HG03060 (cell line): ENCODE data around the gene GGACT.
"Not testable (repeated sequence)": the region's sequence is repeated elsewhere in the genome, so short reads cannot be mapped to it uniquely, and the experiment has no call there.

Source experiments
- ATAC-seq: cut with Tn5 transposase; IDR thresholded peaks from one replicate; pipeline ENCODE4 v1.9.1; 2021; ENCODE audit warnings: low read depth, moderate number of reproducible peaks; ENCODE audit not compliant: unreplicated experiment

GGACT gene

DNA sequence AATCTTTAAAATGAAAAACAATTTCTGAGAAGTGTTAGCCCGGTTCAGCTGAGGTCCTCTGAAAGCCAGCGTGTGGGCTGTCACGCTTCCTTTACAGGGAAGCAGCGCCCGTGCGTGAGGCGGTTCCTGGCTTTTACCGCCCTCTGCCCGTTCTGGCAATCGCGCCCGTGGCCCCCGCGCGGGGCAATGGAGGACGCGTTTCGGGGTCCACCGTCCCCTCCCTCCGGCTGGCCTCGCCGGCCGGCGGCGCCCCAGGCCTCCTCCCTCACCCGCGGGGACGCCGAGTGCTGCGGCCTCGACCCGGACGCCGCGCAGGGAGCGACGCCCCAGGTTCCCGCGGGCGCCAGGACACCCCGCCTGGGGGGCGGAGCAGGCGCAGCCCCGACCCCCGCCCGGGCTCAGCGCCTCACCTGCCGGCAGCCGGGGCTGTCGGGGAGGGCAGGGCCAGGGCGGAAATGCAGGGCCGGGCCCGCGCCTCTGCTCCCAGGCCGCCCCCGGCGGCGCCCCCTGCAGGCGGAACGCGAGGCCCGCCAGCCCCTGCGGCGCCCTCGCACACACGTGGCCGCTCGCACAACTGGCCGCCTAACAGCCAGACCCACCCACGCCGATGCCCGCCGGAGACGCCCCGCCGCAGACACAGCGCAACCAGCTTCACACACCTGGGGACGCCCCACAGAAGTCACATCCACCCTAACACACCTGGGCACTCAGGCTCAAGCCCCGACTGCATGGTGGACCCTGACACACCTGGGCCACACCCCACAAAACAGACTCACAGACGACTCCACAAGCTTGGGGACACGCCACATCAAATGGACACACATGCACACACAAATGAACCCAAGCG, at the start of gene GGACT:
GGACT (minus strand) TSS at position 459 of the 847 bp plus-strand sequence. CDS start 56,198 bp downstream, outside the sequence.
- peak; percentile 64 for ATAC-seq

DNA sequence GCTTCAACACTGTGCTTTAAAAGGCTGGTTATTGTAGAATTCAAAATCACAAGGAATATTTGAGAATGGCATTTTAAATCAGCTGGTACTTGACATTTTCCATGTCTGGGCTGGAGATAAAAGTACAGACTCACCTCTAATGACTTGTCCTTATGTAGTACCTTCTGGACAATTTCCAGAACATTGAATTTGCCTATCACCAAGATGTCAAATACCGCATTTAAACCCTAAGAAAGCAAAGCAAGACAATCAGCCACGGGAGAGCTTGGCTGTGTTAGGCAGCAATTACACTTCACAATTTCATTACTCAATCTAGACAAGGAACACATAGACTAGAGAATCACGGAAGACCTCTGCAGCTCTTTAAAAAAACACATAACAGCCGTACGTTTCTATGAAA, 49.2 kb upstream of the GGACT start:
- no peak for ATAC-seq

DNA sequence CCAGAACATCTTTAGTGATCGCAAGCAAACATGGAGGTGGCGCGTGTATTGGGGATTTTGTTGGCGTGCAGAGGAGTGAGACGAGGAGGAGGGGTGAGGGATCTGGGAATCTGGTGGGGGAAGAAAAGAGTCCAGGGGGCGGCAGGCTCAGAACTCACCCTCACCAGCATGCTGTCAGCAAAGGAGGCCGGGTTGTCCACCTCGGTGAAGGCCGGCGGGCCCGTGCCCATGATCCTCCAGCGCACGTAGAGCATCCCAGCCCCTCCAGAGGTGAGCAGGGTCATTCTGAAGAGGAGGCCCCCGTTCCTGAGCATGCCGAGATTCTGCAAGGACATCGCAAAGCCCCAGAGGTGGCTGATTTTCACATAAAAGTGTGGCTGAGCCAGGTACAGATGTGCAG, 48.8 kb upstream of the GGACT start:
- ATAC-seq = no peak

DNA sequence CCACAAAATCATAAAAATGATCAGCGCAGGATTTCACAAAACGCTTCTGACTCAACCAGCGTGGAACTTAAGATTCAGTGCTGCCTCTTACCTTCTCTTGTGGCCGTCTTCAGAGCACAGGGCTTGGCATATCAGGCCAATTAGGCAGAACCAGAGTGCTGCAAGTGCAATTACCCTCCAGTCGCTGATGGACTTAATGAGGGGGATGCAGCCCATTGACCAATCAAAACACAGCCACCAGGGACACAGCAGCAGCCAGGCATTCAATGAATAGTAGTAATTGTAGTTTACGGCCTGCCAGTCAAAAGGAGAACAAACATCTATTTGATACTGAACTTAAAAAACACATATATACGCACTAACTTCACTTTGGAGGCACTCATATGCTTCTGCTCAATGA, 47.9 kb upstream of the GGACT start:
- ATAC-seq = no peak

DNA sequence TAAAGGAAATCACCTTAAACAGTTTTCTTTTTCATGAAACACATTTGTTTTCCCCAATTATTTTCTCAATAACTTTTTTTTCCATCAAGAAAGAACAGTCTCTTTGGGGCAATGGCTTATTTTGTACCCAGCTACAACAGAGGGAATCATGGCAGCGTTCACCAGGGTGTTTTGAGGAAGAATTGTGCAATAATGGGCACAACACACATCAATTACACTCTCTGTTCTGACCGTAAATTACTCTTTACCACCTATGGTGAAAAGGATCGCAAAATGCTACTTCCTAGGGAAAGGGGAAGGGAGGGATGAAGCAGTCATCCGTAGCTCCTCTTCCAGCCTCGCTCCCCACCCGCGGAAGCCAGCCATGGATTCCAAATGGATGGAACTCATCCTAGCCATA, 47.4 kb upstream of the GGACT start:
- ATAC-seq = no peak

DNA sequence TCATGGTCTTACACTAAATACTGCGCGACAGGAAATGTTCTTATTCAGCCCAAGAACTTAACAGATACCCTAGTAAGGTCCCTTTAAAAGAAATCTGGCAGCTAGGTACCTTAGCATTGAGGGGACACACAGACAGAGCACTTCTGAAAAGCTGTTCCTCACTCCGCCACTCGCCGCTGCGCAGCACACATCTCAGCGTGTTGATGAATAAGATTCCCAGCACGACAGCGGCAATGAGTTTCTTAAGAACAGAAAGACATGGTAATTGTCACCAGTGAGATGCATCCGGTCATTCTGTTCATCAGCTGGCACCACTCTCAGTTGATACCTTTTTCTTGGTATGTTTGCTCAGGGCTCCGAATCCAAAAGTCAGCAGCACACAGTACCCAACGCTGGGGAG, 46.1 kb upstream of the GGACT start:
- no peak for ATAC-seq

DNA sequence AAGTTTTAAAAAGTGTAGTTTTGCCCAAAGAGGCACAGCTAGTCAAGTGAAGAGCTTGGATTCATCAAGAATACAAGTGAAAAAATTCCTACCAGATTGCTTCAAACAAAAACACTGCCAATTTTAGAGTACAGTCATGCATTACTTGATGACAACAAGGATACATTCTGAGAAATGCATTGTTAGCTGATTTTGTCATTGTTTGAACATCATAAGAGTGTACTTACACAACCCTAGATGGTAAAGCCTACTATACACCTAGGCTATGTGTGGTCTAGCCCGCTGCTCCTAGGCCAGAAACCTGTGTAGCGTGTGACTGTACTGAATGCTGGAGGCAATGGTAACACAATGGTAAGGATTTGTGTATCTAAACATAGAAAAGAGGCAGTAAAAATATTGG, 44.9 kb upstream of the GGACT start:
- no peak for ATAC-seq

DNA sequence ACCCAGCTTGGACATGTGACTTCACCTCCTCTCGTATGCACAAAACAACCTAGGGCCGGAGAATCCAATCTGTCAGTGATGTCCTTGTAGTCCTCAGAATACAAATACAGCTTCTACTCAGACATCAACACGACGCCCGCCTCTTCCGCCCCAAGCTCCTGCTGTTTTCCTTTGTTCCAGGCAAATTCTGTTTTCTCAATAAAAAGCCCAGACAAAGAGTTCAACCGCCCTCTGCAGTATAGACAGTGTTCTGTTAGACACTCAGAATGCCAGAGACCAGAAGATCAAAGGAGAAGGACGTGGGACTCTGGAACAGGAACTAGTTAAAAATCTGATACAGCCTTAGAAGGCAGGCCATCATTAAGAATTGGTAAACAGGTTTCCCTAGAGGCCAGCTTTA, 42.0 kb upstream of the GGACT start:
- no peak for ATAC-seq

DNA sequence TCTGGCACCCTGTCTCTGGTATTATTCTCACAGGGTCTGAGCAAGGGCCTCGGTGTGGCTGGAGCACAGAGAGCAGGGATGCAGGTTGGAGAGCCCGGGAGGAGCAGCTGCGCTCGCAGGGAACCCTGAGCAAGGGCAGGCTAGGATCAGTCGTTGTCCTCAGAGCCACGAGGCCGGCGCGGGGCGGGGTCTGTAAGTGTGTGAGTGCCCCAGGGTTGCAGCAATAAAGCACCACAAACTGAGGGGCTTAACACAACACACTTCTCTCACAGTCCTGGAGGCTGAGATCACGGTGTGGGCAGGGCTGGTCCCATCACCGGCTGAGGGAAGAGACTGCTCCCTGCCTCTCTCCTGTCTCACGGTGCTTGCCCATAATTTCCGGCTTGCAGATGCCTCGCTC, 38.5 kb upstream of the GGACT start:
- ATAC-seq = no peak

DNA sequence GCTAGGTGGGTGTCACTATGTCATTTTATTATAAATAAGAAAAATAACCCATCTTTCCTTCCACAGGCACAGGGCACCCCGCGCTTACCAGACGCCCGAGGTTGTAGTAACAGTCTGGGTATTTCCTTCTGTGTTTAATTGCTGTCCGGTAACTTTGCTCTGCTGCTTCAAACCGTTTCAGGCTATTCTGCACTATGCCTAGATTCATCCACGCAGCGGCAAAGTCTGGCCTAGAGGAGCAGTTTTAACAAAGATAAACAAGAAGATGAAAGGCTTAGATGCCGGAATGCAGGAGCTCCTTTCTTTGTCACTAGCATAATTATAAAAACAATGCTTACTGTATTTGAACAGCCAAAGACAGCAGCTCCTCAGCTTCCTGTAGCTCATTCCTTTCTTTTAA, 36.9 kb upstream of the GGACT start:
- no peak for ATAC-seq

DNA sequence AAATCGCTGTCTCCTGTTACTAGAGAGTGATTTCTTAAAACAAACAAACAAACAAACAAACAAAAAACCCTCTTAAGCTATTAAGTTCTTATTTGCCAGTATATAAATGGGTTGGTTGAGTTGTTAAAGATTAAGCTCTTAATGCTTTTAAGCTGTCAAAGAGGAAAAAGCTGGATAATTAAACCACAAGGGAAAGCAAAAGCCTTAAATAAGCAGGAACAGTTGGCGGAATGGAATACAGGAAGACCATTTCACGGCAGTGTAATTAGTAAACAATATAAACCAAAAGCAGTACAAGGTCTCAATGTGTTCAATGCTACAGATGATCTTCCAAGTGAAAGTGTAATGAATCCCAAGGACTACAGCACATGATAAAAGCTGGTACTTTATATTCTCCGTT, 32.2 kb upstream of the GGACT start:
- no peak for ATAC-seq

DNA sequence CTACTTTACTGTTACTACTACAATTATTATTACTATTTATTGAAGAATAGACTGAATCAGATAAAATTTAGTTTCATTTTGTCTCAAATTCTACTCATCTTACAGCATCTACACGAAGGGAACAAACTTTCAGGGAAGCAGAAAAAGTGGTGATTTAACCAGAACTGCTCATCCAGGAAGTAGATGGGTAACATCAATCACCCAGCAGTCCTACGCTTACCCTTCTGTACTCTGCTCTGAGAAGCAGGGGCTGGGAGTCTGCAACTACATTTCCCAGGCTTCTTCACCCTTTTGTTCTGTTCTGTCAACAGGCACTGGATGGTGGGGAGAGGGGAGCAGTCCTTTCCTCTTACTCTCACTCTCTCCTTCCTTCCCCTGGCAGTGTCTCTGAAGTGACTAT, 31.4 kb upstream of the GGACT start:
- ATAC-seq = no peak

DNA sequence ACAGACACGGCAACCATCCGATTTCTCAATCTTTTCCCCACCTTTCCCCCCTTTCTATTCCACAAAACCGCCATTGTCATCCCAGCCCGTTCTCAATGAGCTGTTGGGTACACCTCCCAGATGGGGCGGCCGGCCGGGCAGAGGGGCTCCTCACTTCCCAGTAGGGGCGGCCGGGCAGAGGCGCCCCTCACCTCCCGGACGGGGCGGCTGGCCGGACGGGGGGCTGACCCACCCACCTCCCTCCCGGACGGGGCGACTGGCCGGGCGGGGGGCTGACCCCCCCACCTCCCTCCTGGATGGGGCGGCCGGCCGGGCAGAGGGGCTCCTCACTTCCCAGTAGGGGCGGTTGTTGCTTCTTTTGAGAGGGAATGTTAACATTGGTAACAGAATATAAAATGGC, 30.3 kb upstream of the GGACT start:
- not testable (repeated sequence) for ATAC-seq

DNA sequence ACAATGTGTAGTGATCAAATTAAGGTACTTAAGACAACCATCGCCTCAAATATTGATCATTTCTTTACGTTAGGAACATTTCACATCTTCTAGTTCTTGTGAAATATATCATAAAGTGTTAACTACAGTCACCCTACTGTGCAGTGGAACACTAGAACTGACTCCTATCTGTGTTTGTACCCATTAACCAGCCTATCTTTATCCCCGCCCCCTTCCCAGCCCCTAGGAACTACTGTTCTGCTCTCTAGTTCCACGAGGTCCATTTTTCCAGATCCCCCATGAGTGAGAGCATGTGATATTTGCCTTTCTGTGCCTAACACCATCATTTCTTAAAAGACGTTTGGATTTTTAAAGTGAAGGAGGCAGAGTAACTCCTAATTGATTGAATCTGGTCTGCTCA, 24.4 kb upstream of the GGACT start:
- no peak for ATAC-seq

DNA sequence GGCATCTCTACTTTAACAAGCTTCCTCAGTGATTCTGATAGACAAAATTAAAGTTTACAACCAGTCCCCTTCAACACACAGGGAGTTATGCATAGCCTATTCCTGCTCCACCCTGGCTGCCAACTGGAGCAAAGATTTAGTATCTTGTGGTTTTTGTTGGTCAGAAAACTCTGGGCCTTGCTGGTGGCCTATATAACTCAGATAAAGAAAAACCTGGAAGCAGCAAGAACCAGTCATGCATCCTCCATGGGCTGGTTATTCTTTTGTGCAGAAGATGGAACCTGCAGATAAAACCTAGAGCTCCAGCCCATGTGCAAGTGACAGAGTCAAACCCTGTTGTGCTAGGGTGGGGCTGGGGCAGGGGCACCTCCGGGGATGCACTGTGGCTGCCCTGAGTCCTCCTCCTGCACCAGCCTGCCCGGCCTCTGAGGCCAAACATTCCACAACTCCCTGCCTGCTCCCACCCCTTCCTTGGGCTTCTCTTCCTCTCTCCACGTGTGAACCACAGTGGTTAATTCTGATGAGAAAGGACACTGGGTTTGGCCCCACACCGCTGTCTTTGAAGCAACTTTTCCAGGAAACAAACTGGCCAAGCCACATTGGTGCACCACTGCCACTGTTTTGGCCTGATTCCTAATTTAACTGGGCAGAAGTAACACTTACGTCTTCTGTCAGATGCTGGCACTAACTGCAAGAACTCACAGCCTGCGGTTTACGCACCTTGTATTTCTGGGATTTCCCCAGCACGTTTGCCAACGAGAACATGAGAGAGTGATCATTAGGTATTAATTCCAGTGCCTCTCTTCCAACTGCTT, 23.3 kb upstream of the GGACT start:
- ATAC-seq = no peak

DNA sequence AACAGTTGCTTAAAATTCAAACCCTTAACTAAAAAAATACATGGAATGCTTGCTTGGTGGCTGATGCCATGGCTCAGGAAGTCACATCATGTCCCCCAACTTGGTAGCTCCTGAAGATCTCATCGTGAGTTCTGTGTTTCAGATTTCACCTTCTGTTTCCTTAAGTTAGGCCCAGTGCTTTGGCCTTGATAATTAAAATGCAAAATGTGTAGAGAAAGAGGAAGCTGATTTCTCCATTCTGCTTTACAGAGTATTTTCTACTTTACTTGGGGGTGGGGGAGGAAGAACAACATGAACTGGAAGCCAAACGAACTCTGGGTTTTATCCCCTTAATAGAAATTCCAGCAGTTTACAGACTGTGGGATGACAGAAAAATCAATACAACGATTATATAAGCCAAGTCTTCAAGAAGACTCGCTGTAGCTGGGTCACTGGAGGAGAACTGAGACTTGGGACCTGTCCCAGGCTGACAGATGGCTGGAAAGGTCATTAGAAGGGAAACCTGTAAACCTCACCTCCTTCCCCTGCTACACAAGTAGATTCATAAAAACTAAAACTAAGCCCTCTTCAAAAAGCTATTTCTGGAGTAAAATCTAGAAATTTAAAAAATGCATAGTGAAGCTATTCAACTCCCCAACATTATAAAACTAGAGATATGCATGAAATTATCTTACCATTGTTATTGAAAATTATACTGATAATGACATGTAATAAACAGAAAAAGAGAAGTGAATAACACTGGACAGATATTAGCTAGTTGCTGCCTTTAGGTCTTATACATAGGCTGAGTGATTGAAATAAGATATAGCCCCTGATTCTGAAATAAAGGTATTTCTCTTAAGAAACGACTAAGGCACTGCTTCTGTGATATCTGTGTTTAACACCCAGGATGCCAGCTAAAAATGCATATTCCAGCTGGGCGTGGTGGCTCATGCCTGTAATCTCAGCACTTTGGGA, 22.1 kb upstream of the GGACT start:
- no peak for ATAC-seq

DNA sequence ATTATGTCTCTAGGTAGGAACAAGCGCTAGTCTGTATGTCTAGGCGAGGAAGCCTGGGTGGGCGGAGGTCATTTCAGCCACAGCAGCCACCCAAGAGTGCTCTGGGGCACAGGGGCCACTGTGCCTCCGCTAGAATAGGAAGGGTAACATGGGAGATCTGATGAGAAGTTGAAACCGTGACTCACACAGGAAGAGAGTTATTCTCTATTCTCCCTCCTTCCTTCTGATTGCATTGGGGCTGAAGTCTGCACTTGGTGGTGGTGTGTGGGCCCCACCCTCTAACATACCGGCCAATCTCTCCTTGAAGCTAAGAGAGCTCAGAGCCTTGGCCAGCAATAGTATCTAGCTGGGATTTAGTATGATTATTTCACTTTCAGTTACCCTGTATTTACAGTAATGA, 20.3 kb upstream of the GGACT start:
- peak; percentile 94 for ATAC-seq

DNA sequence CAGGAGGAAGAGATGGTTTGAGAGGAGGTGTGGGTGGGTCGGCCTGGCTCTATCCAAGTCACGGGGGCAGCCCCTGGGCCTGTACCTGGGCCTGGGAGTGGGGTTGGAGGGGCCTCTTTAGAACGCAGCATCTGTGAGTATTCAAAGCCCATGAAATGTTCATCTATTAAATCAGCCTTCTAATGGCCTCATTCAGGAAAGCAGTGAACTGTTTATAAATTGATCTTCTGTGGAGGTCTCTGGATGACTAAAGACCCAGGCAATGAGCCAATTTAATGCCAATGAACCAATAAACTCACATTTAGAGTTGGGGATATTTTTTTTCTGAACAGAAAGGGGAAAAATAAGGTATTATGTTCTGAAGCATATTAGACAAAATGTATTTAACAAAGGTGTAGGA, 19.9 kb upstream of the GGACT start:
- ATAC-seq = no peak

DNA sequence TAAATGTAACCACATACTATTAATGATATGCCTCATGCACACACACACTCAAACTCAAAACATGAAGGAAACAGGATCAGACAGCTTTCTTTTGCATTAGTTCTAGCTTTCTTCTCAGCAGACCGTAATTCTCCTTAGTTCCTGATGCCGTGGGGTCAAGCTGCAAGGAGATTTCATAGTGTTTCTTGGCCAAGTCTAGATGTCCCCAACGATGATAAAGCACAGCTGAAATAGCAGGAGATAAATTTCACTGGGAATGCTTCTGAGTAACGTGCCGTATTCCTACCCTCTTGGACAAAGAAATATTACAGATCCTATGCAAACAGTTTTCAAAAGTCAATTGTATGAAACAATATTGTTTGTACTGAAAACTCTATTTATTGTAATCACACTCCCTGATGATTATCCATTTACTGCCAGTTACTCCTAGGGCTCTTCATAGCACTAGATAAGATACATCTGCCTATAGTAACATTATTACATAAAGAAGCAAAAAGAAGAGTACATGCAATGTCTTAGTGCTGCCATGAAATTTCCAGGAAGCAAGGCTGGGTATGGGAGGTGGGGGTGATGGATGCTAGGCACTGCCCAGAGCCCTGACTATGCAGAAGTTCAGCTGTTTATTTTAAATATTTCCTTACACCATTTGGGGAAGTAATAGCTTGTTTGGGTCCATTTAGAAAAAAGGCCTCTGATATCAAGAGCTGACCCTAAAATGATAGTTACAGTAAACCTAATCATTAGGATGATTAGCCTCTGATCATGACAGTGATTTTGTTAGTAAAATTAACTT, 16.5 kb upstream of the GGACT start:
- no peak for ATAC-seq
